ENCODE results near the gene JAZF1. TPM values are rescaled to one million over a fixed set of nuclear protein-coding genes. Genes with fewer than 3 reads are reported as not detected.

Gene JAZF1
- total RNA-seq, 2 experiments from 2014 or later = 5.2 to 7.6 TPM

DNA sequence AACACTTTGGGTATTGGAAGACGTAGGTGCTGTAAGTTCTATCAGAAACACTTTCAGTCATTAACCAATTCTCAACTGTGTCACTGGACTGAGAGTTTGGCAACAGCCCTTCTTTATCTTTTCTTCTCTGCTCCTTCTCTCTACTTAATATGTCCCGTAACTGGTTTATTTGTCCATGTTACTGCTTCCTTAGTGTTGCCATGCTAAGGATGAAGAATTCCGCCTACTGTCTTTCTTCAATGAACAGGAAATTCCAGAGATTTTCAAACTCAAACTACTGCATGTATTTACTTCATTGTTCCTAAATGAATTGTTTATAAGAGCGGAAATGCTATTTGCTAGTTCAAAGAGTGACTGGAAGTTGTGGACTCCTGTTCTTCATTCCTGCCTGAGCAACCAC lies 296.9 kb downstream of the JAZF1 start:
- DNase-seq = no peak
- H3K4me3 Mint-ChIP-seq = no peak overlapping the region
- H3K27ac Mint-ChIP-seq = no peak overlapping the region
- no peaks in the 10 kb centered on the region for H3K9me3 Mint-ChIP-seq
- ChIA-PET POLR2A (no interaction called here), CTCF (no interaction called here)
- H3K27me3 Mint-ChIP-seq = no peaks in the 10 kb centered on the region
- no peaks in the 10 kb centered on the region for H3K4me1 Mint-ChIP-seq
- no peaks in the 10 kb centered on the region for H3K36me3 Mint-ChIP-seq (ENCODE audit: low read depth)

DNA sequence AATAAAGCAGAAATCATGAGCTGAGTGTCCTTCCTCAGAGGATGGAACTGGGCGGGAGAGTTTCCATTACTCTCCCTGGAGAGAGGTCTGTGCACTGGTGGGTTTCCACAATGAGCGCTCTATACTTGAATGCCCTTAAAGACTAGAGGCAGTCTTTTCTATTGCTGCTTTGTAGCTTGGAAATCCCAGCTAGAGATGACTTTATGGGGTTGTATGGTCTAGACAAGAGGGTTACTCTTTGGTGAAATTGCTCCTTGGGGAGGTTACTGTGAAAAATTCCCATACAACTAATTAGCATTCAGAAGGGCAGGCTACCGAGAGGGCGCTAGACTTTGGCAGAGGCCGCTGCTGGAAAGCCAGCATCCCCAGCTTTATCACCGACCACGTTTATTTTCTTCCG lies 303.8 kb downstream of the JAZF1 start:
- no peaks in the 10 kb centered on the region for H3K36me3 Mint-ChIP-seq (ENCODE audit: low read depth)
- no peak overlapping the region for H3K4me3 Mint-ChIP-seq
- no peaks in the 10 kb centered on the region for H3K27me3 Mint-ChIP-seq
- ChIA-PET CTCF (interaction anchor here (1.2 kb wide), 1 partner anchor 10 kb away, joined by 3 read pairs; no protein-coding TSS in a partner anchor), POLR2A (no interaction called here)
- H3K27ac Mint-ChIP-seq = no peak overlapping the region
- H3K4me1 Mint-ChIP-seq = peaks cover 3% of the 10 kb centered on the region
- H3K9me3 Mint-ChIP-seq = peaks cover 3% of the 10 kb centered on the region
- DNase-seq = no peak

- Mint-ChIP-seq H3K27me3 (no peaks in the 10 kb centered on the region), H3K4me3 (no peak overlapping the region), H3K4me1 (peaks cover 3% of the 10 kb centered on the region), H3K36me3 (ENCODE audit: low read depth) (no peaks in the 10 kb centered on the region), H3K9me3 (peaks cover 3% of the 10 kb centered on the region), H3K27ac (no peak overlapping the region)
- no peak for DNase-seq
- POLR2A ChIA-PET = no interaction called here
- CTCF ChIA-PET = no interaction called here
These were observed 304.8 kb downstream of the JAZF1 start for GRCh38 chr7:27875832-27876231.

DNA sequence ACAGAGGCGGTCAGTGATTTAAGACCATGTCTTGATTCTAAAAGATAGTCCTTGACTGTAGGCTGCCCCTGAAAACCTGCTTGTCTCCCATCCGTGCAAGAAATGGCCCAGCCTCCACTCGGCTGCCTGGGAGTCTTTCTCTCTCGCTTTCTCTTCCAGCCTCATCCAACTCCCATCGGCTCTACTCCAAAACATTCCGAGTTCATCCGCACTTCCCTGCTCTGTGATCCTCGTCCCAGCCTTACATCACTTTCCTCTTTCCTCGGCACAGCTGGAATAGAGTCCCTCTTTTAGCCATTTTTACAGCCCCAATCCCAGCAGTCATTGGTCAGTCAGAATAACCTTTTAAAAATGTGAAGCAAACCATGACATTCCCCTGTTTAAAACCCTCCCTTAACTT lies 305.5 kb downstream of the JAZF1 start:
- Mint-ChIP-seq H3K27ac (no peak overlapping the region), H3K27me3 (no peaks in the 10 kb centered on the region), H3K9me3 (peaks cover 3% of the 10 kb centered on the region), H3K36me3 (ENCODE audit: low read depth) (no peaks in the 10 kb centered on the region), H3K4me3 (no peak overlapping the region), H3K4me1 (peaks cover 3% of the 10 kb centered on the region)
- DNase-seq = no peak
- ChIA-PET POLR2A (no interaction called here), CTCF (no interaction called here)

DNA sequence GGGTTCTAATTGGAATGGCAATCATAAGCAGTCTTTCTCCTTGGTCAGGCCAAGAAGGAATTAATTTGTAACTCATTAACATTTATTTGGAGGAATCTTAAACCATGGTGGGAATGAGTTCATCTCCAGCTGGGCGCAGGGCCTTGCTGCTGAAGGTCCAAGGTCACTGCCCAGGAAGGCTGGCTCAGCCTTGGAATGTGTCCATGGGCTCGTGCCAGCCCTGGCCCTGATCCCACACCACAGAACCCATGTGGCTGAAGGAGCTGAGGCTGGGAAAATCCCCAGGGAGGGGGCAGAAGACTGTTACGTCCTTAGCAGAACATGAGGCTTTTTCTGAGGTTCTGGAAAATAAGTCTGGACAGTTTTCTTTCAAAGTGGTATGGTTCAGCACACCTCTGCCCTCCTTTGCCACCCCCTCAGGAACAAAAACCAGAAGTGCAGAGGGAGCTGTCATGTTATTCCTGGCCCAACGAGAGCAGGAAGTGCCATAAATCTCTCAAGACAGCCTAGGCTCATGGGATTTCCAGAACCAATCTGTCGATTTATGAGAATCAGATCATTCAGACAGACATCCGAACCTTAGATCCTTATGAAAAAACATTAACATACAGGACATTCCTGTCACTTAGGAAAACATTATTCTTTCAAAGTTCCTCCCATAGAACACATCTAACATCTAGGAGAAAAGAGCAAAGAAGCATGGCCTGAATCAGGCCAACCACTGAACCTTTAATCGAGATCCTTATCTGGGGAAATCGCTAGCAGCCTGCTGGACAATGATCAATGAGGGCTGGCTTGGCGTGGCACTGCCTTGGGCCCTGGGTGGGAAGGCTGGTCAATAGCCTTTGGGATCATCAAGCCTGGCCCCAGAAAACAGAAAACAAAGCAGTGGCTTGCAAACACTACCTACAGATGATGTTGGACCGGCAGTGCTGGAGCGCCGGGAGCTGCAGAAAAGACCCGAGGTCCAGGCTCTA lies 306.3 kb downstream of the JAZF1 start:
- peaks cover 3% of the 10 kb centered on the region for H3K4me1 Mint-ChIP-seq
- no peak overlapping the region for H3K4me3 Mint-ChIP-seq
- no peaks in the 10 kb centered on the region for H3K36me3 Mint-ChIP-seq (ENCODE audit: low read depth)
- POLR2A ChIA-PET = no interaction called here
- no peak overlapping the region for H3K27ac Mint-ChIP-seq
- H3K9me3 Mint-ChIP-seq = peaks cover 3% of the 10 kb centered on the region
- H3K27me3 Mint-ChIP-seq = no peaks in the 10 kb centered on the region
- no peak for DNase-seq
- CTCF ChIA-PET = no interaction called here

DNA sequence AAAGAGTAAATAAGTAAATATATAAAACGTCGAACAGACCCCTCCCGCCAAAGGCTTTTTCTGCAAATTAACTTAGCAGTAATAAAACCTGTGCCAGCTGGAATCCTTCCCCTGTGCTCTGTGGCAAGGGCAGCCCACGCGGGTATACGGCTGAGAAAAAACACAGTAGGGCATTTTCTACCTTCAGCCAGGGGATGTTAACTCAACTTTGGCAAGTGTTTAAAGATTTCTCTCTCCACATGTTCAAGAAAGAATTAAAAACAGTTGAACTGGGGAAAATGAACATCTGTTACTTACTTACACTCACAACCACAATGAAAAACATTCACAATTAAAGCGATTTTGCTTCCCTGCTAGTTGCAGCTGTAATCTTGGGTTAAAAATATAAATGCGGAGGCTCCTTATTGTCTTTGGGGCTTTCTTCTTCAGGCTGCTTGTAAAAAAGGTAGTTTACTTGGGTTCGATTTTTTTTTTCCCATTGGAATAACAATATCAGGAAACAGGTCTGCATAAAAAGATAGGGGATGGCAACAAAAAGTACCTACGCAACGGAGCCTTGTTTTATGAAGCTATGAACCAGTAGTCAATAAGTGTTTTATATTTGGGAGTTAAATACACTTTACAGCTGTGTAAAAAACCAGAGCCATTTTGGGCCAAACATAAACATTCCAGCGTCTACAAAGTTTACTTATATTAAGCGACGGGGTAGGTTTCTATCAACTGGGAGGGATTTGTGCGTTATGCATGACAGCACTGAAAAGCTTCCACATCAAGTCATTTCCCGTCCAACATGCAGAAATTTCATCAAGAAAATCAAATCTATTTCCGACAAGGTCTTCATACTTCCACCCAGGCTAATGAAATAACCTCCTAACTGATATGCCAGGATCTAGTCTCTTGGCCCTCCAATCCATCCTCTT lies 308.0 kb downstream of the JAZF1 start:
- H3K9me3 Mint-ChIP-seq = peaks cover 3% of the 10 kb centered on the region
- H3K4me3 Mint-ChIP-seq = no peak overlapping the region
- H3K4me1 Mint-ChIP-seq = peaks cover 2% of the 10 kb centered on the region
- DNase-seq = no peak
- ChIA-PET POLR2A (no interaction called here), CTCF (interaction anchor here (0.8 kb wide), 1 partner anchor 27 kb away, joined by 3 read pairs; no protein-coding TSS in a partner anchor)
- no peak overlapping the region for H3K27ac Mint-ChIP-seq
- H3K36me3 Mint-ChIP-seq (ENCODE audit: low read depth) = no peaks in the 10 kb centered on the region
- no peaks in the 10 kb centered on the region for H3K27me3 Mint-ChIP-seq

- no peak overlapping the region for H3K4me3 Mint-ChIP-seq
- no peaks in the 10 kb centered on the region for H3K36me3 Mint-ChIP-seq (ENCODE audit: low read depth)
- H3K27ac Mint-ChIP-seq = no peak overlapping the region
- peaks cover 3% of the 10 kb centered on the region for H3K9me3 Mint-ChIP-seq
- POLR2A ChIA-PET = no interaction called here
- peaks cover under 1% of the 10 kb centered on the region for H3K4me1 Mint-ChIP-seq
- H3K27me3 Mint-ChIP-seq = no peaks in the 10 kb centered on the region
- CTCF ChIA-PET = interaction anchor here (0.8 kb wide), 1 partner anchor 26 kb away, joined by 3 read pairs; no protein-coding TSS in a partner anchor
- no peak for DNase-seq
These were observed 308.7 kb downstream of the JAZF1 start for GRCh38 chr7:27871866-27872265.

DNA sequence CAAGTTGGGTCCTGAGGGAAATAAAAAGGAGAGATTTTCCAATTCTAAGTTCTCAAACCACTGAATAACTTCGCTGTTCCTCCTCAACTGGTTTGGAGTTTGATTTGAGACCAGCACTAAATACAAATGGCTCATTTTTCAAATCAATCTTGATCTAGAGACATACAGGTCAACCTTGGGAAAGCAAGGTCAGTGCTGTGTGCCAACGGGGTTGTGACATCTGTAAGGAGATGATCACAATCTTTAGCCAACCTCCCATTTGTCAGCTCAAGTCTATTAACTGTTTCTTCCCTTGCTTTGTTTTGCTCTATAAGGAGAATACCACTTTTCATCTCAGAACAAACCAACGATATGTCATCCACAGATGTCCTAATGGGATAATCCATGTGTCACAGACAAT lies 309.5 kb downstream of the JAZF1 start:
- POLR2A ChIA-PET = no interaction called here
- H3K4me3 Mint-ChIP-seq = no peak overlapping the region
- H3K27me3 Mint-ChIP-seq = no peaks in the 10 kb centered on the region
- DNase-seq = no peak
- peaks cover 6% of the 10 kb centered on the region for H3K4me1 Mint-ChIP-seq
- H3K27ac Mint-ChIP-seq = no peak overlapping the region
- H3K9me3 Mint-ChIP-seq = peaks cover 3% of the 10 kb centered on the region
- CTCF ChIA-PET = no interaction called here
- no peaks in the 10 kb centered on the region for H3K36me3 Mint-ChIP-seq (ENCODE audit: low read depth)

DNA sequence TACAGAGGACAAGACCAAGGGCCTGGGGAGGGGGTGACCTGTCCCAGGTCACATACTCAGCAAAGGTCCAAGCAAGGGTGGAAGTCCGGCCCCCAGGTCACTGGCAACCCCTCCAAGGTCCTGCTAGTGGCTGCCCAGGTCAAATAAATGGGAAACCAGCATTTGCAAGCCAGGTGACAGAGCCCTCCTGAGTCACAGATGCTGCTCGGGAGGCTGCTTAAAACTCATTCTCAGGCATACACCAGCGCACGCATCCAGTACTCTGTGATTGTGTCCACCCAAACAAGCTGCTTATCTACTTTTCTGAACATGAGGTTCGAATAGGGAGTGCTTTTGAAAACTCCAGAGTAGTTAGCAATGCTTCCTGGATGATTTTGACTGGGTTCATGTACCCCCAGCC lies 310.0 kb downstream of the JAZF1 start:
- CTCF ChIA-PET = interaction anchor here (0.7 kb wide), 1 partner anchor 31 kb away, joined by 3 read pairs; no protein-coding TSS in a partner anchor
- no peak overlapping the region for H3K4me3 Mint-ChIP-seq

DNA sequence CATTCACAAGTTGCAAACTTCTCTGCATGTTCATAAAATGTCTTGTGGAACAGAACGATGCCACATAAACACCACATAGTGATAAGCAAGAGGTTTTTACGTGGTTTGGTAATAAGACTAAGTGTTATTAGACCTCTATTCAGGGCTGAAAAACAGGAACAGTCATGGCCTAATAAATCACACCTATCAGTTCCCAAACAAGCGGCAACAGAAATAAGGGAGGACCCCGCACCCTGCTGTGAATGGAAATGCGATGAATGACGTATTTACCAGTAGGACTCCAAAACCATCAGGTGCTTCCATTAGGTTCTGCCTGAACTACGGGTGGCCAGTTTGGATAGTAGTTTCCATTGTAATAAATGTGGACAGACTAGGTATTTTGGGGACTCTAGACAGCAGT lies 311.5 kb downstream of the JAZF1 start:
- DNase-seq = no peak
- POLR2A ChIA-PET = no interaction called here
- H3K27ac Mint-ChIP-seq = no peak overlapping the region
- H3K4me1 Mint-ChIP-seq = peaks cover 10% of the 10 kb centered on the region
- no peaks in the 10 kb centered on the region for H3K27me3 Mint-ChIP-seq
- CTCF ChIA-PET = no interaction called here
- H3K36me3 Mint-ChIP-seq (ENCODE audit: low read depth) = no peaks in the 10 kb centered on the region
- H3K9me3 Mint-ChIP-seq = no peaks in the 10 kb centered on the region
- no peak overlapping the region for H3K4me3 Mint-ChIP-seq

More for the DNA sequence above, 310.0 kb downstream of the JAZF1 start:
- Mint-ChIP-seq H3K27ac (no peak overlapping the region), H3K4me1 (peaks cover 8% of the 10 kb centered on the region), H3K27me3 (no peaks in the 10 kb centered on the region), H3K9me3 (peaks cover 3% of the 10 kb centered on the region), H3K36me3 (ENCODE audit: low read depth) (no peaks in the 10 kb centered on the region)
- no peak for DNase-seq
- POLR2A ChIA-PET = no interaction called here

- ChIA-PET CTCF (no interaction called here), POLR2A (no interaction called here)
- Mint-ChIP-seq H3K27ac (no peak overlapping the region), H3K36me3 (ENCODE audit: low read depth) (no peaks in the 10 kb centered on the region), H3K4me3 (no peak overlapping the region), H3K4me1 (peaks cover 10% of the 10 kb centered on the region), H3K9me3 (no peaks in the 10 kb centered on the region), H3K27me3 (no peaks in the 10 kb centered on the region)
- DNase-seq = no peak
These were observed 312.5 kb downstream of the JAZF1 start for GRCh38 chr7:27868131-27868550.

DNA sequence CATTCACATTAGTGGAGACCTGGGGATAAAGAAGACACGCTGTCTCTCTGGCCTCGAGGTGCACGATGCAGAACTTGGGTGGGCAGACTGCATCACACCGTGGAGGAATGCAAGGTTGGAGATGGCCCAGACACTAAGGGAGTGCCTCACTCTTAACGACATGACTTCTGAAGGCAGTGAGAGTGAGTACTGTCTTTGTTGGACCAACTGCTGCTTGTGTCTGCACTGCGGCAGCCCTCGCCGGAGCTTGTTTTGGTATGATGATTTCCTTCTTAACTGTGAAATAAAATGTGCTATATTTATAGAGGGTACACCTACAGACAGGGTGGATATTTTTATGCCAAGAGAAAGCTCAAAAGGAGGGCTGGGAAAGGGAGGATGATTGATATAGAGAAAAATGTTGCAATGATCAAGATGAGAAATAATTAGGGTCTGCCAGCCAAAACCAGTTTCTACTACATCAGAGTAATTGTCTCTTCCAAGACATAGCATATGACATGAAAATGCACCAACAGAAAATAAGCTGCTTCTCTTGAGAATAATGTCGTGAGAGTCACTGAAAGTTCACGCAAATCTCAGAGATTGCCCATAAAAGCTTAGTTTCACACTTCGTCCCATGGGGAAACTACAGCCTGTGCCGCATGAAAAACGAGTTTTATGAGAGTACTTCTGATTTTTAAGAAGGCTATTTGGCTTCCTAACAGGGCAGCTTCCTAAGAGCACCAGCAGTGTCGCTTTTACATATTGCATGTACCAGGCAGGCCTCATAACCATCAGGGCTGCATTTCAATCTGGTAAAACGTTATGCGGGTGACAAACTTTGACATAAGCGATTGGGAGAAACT lies 313.5 kb downstream of the JAZF1 start:
- Mint-ChIP-seq H3K27me3 (no peaks in the 10 kb centered on the region), H3K9me3 (no peaks in the 10 kb centered on the region), H3K4me3 (no peak overlapping the region), H3K4me1 (peaks cover 10% of the 10 kb centered on the region), H3K27ac (no peak overlapping the region), H3K36me3 (ENCODE audit: low read depth) (no peaks in the 10 kb centered on the region)
- no peak for DNase-seq
- CTCF ChIA-PET = interaction anchor here (1.1 to 1.2 kb wide), 2 partner anchors 10 kb away, joined by 3 read pairs; no protein-coding TSS in a partner anchor
- POLR2A ChIA-PET = no interaction called here

All from activated CD4-positive, alpha-beta T cell treated with anti-CD3 and anti-CD28 coated beads, Interleukin-2, amount 10 ng/mL, durations not matched to agents 7 days and 5 days (primary cell).